NCI-H226 (cell line): ENCODE results near the gene RASGEF1B.

Experiments
- DNase-seq: peaks from one replicate; pipeline ENCODE4 v3.0.0-alpha.2; 2015

RASGEF1B gene

DNA sequence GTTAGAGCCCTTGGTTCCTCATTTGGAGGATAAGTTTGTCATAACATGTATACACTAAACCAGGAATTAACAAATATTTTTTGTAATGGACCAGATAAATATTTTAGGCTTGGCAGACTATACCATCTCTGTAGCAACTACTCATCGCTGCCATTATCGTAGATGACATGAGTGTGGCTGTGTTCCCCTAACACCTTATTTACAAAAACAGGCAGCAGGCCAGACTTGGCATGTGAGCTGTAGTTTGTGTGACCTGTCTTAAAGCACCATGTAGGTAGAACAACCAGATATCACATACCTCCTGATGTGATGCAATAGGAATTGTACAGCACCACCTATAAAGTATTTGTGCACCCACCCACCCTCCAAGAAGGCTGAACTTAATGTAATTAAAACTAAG is 82.0 kb downstream of the RASGEF1B start:
- DNase-seq: no peak

DNA sequence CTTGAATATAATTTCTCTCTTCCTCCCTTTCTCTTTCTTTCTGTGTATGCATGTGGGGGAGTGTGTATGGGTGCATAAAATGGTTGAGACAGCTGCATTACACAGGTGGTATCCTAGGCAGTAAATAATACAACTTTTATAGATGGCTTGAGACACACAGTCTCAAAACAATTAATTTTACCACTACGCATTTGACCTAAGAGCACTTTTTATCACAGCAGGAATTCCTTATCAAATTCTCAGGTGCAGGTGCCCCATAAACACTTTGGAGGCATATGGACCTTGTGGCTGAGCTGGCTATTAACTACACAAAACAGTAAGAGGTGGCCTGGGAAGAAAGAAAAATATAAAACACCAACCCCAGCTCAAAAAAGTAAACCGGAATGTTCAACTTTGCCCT is 91.3 kb downstream of the RASGEF1B start:
- no peak for DNase-seq

DNA sequence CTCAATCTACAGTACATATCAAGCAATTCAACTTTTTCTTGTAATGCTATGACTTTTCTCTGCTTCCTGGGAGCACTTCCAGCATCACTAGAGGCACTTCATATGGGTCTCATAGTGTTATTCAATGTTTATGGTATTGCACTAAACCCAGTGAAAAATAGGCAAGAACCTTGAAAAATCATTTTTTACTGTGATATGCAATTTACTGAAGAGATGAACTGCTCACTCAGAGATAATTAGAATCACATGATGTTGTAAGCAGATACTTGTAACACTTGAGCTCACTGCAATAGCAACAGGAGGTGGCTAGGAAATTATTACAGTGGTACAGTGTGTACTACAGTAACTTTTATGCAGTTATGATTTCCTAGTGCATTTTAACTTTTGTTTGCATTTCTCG is 93.3 kb downstream of the RASGEF1B start:
- no peak for DNase-seq

DNA sequence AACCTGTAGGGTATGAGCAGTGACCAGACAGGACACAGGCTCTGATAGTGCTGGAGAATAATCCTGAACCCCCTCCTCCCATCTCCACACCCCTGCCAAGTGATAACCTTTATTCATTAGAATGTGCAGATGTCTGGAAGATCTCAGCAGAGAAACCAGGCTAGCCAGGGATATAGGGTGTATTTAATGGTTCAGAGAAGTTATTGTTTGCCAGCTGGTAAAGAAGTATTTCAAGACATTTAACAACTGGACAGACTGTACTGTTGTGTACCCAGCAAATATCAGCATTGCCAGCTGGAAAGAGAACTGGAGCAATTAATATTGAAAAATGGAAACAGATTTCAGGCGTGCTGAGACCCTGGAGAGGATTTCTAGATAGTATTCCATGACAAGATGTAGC is 94.5 kb downstream of the RASGEF1B start:
- no peak for DNase-seq

DNA sequence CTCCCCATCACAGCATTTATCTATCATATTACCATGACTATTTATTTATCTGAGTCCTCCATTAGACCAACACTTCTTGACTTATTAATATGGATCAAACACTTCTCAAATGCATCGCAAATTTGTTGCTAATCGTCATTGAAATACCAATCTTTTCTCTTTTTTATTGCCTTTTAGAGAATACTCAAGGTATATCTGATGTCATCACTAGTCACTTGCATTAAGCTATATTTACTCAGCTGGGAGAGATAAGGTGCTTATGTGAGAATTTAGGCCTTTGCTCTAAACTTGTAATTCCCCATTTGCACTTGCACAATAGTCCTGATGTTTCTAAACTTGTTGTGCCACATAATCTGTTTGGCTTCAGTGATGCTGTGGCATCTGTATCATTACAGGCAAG is 95.0 kb downstream of the RASGEF1B start:
- DNase-seq: no peak
